Mucosa of stomach (tissue), 1 donor: ENCODE data around the gene ZNF274.

Experiments used
- H3K27me3 ChIP-seq: one replicate; pipeline ENCODE4 v1.7.0; 2013; ENCODE audit warnings: mild to moderate bottlenecking, low read length; ENCODE audit not compliant: control insufficient read depth, insufficient read depth
- H3K36me3 ChIP-seq: one replicate; pipeline ENCODE4 v1.7.0; 2013; ENCODE audit warnings: low read length; ENCODE audit not compliant: control insufficient read depth, insufficient read depth
- H3K4me1 ChIP-seq: one replicate; pipeline ENCODE4 v1.7.0; 2013; ENCODE audit warnings: mild to moderate bottlenecking, low read length; ENCODE audit not compliant: control insufficient read depth, insufficient read depth
- H3K4me3 ChIP-seq: one replicate; pipeline ENCODE4 v1.7.0; 2013; ENCODE audit warnings: low read length
- H3K9ac ChIP-seq: one replicate; pipeline ENCODE4 v1.7.0; 2013; ENCODE audit warnings: mild to moderate bottlenecking, low read length, moderate library complexity
- H3K9me3 ChIP-seq: one replicate; pipeline ENCODE4 v1.7.0; 2013; ENCODE audit warnings: mild to moderate bottlenecking, low read length, moderate library complexity; ENCODE audit not compliant: control insufficient read depth
- donor health status: Pancreatic carcinoma.

The ZNF274 gene

DNA sequence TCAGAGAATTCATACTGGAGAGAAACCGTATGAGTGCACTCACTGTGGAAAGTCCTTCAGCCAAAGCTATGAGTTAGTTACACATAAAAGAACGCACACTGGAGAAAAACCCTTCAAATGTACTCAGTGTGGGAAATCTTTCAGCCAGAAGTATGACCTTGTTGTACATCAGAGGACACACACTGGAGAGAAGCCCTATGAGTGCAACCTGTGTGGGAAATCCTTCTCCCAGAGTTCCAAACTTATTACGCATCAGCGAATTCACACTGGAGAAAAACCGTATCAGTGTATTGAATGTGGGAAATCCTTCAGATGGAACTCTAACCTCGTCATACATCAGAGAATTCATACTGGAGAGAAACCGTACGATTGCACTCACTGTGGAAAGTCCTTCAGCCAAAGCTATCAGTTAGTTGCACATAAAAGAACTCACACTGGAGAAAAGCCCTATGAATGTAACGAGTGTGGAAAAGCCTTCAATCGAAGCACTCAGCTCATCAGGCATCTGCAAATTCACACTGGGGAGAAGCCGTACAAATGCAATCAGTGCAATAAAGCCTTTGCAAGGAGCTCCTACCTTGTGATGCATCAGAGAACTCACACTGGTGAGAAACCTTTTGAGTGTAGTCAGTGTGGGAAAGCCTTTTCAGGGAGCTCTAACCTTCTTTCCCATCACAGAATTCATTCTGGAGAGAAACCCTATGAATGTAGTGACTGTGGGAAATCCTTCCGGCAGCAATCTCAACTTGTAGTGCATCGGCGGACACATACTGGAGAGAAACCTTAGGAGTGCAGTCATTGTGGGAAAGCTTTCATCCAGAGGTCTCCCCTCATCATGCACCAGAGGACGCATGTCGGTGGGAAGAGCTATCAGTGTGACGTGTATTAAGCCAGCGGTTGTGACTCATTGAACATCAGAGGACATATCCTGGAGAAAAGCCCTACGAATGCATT lies 79.4 kb downstream of the ZNF274 start:
- peak overlapping the region; percentile 21 for H3K4me3 ChIP-seq
- no peaks in the 10 kb centered on the region for H3K27me3 ChIP-seq
- peaks cover 27% of the 10 kb centered on the region for H3K36me3 ChIP-seq

DNA sequence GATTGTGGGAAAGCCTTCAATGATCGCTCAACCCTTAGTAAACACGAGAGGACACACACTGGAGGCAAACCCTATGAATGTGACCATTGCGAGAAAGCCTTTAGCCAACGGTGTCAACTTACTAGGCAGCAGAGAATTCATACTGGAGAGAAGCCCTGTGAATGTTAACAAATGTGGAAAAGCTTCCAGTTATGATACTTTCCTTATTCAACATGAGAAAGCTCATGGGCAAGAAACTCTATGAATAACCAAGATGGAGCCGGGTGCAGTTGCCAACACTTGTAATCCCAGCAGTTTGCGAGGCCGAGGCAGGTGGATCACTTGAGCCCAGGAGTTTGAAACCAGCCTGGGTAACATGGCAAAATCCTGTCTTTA lies 80.0 kb downstream of the ZNF274 start:
- H3K9ac ChIP-seq, result no peak overlapping the region
- no peaks in the 10 kb centered on the region for H3K27me3 ChIP-seq
- no peaks in the 10 kb centered on the region for H3K4me1 ChIP-seq
- H3K9me3 ChIP-seq, result peaks cover 76% of the 10 kb centered on the region
- peak overlapping the region; percentile 21 for H3K4me3 ChIP-seq
- H3K36me3 ChIP-seq, result peaks cover 25% of the 10 kb centered on the region

More for the DNA sequence above, 79.4 kb downstream of the ZNF274 start:
- peaks cover 83% of the 10 kb centered on the region for H3K9me3 ChIP-seq
- no peaks in the 10 kb centered on the region for H3K4me1 ChIP-seq
- no peak overlapping the region for H3K9ac ChIP-seq
